HG03460 (cell line): ENCODE results near the gene UNC13B.
"Not testable (repeated sequence)": the region's sequence is repeated elsewhere in the genome, so short reads cannot be mapped to it uniquely, and the experiment has no call there.

Experiments used
- ATAC-seq: cut with Tn5 transposase; IDR thresholded peaks from one replicate; pipeline ENCODE4 v1.9.1; 2021; ENCODE audit not compliant: unreplicated experiment

The UNC13B gene

DNA sequence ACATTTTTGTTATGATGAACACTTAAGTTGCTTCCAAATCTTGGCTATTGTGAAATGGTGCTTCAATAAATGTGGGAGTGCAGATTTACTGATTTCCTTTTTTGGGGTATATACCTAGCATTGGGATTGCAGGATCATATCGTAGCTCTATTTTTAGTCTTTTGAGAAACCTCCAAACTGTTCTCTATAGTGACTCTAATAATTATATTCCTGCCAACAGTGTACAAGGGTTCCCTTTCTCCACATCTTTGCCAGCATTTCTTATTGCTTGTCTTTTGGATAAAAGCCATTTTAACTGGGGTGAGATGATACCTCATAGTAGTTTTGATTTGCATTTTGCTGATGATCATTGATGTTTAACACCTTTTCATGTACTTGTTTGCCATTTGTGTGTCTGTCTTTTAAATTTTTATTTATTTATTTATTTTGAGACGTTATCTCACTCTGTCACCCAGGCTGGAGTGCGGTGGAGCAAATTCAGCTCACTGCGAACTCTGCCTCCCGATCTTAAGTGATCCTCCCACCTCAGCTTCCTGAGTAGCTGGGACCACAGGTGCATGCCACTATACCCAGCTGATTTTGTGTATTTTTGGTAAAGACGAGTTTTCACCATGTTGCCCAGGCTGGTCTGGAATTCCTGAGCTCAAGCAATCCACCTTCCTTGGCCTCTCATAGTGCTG is 59.0 kb downstream of the UNC13B start:
- no peak for ATAC-seq

DNA sequence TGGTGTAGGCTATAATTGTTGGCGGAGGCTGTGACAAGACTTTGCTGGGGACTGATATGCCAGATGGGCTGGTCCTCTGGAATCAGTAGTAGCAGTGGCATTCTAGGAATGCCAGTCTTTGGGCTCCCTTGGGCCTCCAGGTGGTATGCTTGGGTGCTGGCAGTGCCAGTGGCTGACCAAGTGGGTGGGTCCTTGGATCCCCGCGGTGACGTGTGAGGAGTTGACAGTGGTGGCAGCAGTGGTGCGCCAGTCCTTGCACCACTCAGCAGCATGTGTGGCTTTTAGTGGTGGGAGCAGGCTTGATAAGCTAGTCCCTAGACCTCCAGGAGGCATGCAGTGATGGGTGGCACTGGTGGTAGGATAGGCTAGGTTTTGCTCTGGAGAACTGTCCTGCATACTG is 63.9 kb downstream of the UNC13B start:
- no peak for ATAC-seq

DNA sequence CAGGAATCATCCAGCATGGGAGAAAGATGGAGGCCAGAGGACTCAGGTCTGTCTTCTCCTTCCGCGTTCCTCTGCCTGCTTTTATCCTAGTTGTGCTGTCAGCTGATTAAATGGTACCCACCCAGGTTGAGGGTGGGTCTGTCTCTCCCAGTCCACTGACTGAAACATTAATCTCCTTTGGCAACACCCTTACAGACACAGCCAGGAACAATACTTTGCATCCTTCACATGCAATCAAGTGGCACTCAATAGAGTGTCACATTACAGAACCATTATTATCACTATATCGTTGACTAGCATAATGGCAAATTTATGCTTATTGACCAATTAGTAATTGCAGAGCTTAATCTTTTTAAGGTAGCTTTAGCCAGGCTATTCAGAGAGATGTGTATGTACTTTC is 64.8 kb downstream of the UNC13B start:
- no peak for ATAC-seq

DNA sequence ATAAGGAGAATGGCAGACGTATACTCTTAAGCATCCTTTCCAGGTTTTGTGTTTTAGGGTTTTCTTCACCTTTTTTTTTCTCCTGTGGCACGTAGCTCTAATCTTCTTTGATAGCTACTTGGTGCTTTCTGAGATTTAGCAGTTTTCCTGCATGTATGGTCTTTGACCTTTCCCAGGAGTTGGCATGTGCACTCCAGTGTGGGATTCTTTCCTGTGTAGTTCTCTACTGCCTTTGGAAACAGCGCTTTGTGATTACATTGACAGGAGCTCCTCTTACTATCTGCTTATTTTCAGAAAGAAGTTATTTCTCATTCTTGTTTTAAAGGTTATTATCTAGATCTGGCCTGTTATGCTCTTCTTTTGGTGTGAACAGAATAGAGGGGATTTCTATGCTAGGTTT is 65.5 kb downstream of the UNC13B start:
- no peak for ATAC-seq

DNA sequence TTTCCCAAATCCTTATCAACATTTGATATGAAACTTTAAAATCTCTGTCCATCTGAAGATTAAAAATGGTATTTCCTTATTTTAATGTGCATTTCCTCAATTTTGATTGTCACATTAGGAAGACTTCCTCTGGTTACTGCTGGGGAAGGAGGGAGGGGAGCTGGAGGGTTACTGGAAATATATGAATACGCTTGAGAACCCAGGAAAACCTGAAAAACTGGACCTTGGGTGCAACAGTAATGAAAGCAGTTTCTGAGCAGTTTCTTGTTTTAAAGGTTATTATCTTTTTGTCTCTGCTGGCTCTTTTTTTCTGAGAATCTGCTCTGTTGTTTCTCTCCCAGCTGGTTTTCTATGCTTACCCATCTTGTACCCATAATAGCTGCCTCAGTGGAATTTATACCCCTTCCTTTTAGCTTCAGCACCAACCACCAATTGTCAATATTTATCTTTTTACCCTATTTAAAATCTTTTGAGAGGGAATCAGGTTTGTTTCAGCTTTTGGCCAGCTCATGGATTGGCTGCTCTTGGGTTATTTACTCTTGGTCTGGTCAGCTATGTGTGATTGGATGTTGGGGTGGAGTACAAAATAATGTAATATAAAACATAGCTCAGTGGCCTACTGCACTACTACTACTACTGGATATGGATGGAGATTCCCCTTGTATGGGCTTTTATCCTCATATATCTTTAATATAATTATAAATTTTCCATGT is 67.4 kb downstream of the UNC13B start:
- ATAC-seq: no peak

DNA sequence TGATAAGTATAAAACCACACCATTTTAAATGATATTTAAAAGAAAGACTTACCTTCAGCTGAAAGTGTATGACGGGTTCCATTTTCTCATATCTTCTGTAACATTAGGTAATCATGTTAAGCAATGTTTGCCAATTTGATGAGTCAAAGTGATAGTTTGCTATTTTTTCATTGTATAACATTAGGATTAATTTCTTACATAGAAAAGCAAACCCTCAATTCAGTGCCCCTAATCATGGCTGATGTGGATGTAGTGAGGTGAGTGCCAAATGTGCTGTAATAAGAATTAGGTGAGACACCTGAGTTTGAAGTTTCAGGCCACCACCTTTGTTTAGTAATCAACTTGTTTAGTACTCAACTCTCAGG is 68.0 kb downstream of the UNC13B start:
- ATAC-seq: no peak

DNA sequence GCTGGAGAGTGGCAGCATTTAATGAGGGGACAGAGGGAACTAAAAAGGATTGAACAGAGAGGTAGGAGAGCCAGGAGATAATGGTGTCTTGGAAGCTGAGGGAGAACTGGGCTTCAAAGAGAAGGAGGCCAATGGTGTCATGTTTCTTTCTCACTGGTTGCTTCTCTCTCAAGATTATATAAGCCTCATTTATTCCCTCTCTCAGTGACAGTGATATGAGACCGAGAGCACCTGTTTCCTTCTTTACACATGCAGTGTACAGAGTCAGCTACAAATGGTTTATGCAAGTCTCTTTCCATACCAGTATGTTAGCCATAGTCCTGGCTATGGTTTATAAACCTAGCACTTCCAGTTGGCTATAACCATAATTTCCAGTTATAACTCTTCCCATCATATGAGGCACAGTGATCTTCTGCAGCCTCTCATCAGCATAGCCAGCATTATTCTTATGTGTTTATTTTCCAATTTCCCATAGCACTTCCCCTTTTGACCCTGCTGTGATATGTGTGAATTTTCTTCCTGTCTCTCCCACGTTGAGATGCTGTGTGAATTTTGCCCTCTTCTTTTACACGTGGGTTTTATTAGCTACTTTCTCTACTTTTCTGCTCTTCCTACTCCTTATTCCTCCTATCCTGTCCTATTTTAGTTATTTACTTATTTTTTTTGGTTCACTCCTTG is 71.2 kb downstream of the UNC13B start:
- no peak for ATAC-seq

DNA sequence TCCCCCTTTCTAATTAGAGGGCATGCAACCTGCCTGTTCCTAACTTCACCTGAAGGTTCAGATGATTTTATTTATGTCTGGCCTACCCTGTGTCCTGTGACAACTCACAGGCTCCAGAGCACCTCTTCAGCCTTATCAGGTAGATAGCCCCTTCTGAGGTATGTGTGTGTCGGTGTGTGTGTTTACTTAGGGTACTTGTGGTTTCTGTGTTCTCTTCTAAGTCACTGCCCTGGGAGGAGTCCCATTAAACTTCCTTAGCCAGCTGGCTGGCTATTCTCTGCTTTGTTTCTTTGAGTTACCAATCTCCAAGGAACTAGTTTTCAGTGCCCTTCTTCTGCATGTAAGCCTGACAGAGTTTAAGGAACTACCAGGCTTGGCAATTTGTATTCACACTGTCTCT is 74.9 kb downstream of the UNC13B start:
- ATAC-seq: no peak

DNA sequence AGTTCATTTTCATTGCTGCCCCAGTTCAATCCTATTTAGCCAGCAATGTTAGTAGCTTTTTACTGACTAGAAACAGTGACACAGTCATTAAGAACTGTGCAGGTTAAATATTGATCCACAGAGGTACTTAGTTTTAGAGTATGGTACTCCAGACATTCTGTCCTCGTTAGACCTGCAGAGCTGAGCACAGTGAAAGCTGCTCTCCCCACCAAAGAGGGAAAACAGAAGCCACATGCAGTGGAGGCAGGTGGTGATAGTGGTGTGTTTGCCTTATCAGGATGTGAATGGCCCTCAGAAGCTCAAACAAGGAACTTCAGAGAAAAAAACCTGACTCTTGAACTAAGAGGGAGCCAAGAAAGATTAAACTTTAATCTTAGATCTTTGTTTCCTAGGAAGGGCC is 75.5 kb downstream of the UNC13B start:
- no peak for ATAC-seq

DNA sequence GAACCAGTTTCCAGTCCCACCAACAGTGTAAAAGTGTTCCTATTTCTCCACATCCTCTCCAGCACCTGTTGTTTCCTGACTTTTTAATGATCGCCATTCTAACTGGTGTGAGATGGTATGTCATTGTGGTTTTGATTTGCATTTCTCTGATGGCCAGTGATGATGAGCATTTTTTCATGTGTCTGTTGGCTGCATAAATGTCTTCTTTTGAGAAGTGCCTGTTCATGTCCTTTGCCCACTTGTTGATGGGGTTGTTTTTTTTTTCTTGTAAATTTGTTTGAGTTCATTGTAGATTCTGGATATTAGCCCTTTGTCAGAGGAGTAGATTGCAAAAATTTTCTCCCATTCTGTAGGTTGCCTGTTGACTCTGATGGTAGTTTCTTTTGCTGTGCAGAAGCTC is 84.1 kb downstream of the UNC13B start:
- not testable (repeated sequence) for ATAC-seq

DNA sequence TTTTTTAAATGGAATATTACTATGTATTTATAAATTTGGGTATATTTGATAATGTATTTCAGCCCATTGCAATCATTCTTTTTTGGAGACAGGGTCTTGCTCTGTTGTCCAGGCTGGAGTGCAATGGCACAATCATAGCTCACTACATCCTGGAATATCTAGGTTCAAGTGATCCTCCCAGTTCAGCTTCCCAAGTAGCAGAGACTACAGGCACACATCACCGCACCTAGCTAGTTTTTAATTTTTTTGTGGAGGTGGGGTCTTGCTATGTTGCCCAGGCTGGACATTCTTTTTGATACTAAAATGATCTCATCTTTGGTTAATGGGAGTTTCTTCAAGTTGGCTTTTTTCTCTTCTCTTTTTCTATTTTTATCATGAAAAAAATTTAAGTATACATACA is 91.3 kb downstream of the UNC13B start:
- no peak for ATAC-seq

DNA sequence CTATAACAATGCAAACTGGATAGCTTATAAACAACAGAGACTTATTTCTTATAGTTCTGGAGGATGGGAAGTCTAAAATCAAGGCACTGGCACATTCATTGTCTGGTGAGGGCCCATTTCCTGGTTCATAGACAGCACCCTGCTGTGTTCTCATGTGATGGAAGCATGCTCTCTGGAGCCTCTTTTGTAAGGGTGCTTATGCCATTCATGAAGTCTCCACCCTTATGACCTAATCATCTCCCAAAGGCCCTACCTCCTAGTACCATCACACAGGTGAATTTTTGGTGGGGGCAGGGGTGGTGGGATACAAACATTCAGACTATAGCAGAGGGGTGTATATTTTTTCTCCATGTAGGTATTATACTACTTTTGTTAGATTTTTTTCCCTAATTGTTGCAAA is 92.4 kb downstream of the UNC13B start:
- no peak for ATAC-seq

DNA sequence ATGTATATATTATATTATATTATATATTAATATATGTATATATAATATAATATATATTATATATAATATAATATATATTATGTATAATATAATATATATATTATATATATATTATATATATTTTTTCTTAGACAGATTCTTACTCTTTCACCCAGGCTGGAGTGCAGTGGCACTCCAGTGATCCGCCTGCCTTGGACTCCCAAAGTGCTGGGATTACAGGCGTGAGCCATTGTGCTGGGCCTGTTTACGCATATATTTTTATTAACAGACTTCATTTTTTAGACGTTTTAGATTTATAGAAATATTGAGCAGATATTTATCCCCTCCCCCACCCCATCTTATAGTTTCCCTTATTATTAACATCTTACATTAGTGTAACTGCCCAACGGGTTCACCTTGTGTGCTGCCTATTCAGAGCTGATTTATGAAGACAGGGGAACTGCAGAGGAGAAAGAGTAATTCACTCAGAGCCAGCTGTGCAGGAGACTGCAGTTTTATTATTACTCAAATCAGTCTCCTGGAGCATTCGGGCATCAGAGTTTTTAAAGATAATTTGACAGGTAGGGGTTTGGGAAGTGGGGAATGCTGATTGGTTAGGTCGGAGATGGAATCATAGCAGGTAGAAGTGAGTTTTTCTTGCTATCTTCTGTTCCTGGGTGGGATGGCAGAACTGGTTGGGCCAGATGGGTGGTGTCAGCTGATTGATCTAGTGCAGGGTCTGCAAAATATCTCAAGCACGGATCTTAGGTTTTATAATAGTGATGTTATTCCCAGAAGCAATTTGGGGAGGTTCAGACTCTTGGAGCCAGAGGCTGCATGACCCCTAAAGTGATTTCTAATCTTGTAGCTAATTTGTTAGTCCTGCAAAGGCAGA is 93.4 kb downstream of the UNC13B start:
- ATAC-seq: no peak

DNA sequence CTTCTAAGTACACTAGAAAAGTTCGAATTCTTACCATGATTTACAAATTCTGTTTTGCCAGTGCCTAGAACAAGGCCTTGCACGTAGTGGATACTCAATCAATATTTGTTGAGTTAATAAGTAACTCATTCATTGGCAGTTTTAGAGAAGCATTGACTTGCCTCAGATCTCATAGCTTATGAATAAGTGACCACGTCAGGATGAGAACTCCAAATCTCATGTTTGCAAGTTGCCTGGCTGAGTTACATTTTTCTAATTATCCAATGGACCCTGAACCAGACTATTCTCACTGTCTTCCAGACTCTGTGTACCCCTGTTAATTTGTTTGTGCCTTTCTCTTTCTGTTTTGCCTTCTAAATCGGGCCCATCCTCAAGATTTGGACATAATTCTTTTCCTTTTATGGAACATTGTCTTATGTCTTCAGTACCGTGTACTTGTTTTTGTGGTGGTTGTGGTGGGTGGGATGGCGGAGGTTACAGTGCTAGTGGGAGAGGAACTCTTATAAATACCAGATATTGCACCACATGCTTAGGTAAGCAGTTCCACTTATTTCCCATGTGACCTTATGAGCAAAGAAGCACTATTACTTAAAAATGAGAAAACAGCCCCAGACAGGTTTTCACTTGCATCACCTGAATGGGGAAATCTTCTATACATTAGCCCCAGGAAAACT is 96.3 kb downstream of the UNC13B start:
- no peak for ATAC-seq

DNA sequence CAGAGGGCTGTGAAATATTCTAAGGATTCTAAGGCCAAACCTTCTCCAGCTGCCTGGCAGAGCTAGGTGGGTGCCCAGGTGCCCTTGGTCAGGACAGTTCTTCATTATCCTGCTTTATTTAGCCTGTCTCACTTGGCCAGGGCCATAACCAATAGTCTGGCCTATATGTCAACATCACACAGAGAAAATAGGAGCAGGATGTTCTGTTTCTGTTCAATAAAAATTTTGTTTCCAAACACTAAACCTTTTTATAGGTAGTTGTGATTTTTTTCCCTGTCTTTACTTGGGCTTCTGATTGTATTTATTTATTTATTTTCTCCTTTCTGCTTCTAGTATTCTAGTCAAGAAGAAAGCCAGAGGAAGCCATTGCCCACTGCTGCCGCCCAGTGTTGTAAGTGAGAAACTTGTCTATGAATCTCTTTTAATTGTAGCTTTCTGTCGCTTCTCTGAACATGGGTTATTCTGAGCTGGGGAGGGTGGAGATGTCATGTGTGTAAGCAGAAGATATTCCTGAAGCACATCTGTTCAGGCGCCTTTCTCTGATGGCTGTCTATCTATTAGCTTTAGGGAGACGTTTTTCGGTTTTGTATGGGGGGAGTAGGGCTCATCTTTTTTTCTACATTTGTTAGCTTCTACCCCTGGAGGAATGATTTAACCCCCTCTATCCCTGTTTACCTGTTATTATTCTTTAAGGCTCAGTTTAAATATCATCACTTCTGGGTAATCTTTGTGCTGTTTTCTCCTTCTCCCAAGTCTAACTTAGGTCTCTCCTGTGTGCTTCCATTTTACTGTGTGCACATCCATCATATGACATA is 97.1 kb downstream of the UNC13B start:
- no peak for ATAC-seq

DNA sequence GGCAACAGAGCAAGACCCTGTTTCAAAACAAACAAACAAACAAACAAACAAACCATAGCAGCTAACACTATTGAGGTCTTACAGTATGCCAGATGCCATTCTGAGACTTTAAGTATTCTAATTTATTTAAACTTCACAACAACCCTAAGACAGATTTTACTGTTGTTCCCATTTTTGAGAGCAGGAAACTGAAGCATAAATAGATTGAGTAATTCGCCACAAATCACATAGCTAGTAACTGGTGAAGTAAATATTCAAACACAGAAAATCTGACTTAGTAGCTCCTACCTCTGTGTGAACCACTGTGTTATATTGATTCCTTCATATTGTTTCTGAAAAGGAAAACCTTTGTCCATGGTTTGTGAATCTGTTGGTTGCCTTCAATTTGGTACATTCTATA is 98.4 kb downstream of the UNC13B start:
- no peak for ATAC-seq

DNA sequence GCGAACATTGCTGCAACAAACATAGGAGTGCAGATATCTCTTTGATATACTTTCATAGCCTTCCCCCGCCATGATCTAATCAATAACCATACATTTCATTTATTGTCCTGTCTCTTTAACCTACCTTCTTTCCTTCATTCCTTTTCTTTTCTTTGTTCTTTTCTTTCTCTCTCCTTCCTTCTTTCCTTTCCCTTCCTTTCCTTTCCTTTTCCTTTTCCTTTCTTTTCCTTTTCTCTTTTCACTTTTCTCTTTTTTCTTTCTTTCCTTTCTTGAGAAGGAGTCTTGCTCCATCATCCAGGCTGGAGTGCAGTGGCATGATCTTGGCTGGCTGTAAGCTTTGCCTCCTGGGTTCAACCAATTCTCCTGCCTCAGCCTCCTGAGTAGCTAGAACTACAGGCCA is 100.3 kb downstream of the UNC13B start:
- no peak for ATAC-seq

DNA sequence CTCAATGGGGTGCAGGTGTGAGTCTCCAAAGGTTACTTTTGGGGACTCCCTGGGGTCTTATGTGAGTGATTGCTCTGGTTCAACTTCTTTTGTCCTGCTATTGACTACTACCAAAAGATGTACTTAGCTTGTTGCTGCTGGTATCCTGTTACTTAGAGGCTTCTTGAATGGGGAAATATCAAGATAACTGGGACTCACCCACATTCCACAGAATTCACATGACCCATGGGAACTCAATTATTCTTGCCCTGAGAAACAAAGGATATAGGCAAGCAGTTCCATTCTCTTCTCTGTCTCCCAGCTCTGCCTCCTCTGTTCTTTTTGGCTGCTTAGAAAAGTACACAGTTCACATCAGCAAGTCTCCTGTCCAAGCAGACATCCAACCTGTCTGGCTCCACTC is 105.9 kb downstream of the UNC13B start:
- no peak for ATAC-seq

DNA sequence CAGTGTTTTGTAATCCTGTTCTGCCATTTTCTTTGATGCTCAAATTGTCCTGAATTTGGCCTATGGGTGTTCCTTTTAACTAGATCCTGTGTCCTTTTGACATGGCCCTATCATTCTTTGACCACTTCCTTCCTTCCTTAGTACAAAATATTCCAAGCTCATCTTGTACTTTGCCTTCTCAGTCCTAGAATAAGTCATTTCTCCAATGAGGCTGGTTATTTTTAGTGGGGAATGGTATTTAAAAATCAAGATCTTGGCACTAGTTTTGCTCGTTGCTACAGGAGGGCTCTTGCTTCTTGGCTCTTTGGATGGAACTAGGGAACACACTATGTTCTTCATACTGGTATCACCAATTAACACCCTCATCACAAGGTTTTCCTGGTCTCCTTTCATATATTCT is 108.1 kb downstream of the UNC13B start:
- no peak for ATAC-seq

DNA sequence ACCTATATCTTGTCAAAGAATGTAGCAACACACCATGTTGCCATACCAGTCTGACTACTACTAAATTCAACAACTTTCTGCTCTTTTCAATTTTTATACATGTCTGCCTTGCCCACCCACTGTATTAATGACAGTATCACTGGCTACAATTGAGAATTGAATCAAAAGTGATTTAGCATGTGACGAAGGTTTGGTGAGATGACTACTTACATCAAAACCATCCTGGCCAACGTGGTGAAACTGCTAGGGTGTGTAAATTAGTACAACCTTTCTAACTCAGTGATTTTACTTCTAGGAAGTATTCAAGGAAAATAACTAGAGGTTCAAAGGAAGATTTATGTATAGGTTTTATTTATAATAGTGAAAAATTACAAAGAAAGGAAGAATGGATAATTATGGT is 109.8 kb downstream of the UNC13B start:
- no peak for ATAC-seq
